Measurements from ENCODE around the gene USP47.

Gene USP47

DNA sequence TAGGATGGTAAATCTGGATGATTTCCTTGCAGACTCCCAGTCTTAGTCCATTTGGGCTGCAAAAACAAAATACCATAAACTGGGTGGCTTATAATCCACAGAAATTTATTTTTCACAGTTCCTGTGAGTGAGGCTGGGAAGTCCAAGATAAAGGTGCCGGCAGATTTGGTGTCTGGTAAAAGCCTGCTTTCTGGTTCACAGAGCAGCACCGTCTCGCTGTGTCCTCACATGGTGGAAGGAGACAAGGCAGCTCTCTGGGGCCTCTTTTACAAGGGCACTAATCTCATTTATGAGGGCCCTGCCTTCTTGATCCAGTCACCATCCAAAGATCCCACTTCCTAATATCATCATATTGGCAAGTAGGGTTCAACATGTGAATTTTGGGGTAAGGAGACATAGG lies 8.9 kb downstream of the USP47 start:
- DNase-seq, result no peak
- Histone ChIP-seq H3K27ac (no peak overlapping the region), H3K4me3 (ENCODE audit: low read depth, low read length) (no peak overlapping the region), H3K36me3 (peaks cover 2% of the 10 kb centered on the region; the same call in 1 of the 2 replicates), H3K9me3 (ENCODE audit: severe bottlenecking) (no peaks in the 10 kb centered on the region), H3K27me3 (ENCODE audit: insufficient read depth, low read depth, severe bottlenecking) (no peaks in the 10 kb centered on the region)
- TF ChIP-seq, protein P1, sequence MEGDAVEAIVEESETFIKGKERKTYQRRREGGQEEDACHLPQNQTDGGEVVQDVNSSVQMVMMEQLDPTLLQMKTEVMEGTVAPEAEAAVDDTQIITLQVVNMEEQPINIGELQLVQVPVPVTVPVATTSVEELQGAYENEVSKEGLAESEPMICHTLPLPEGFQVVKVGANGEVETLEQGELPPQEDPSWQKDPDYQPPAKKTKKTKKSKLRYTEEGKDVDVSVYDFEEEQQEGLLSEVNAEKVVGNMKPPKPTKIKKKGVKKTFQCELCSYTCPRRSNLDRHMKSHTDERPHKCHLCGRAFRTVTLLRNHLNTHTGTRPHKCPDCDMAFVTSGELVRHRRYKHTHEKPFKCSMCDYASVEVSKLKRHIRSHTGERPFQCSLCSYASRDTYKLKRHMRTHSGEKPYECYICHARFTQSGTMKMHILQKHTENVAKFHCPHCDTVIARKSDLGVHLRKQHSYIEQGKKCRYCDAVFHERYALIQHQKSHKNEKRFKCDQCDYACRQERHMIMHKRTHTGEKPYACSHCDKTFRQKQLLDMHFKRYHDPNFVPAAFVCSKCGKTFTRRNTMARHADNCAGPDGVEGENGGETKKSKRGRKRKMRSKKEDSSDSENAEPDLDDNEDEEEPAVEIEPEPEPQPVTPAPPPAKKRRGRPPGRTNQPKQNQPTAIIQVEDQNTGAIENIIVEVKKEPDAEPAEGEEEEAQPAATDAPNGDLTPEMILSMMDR (IDR thresholded peaks at IDR 0.05; ENCODE audit: low read depth, low read length), result no peak

DNA sequence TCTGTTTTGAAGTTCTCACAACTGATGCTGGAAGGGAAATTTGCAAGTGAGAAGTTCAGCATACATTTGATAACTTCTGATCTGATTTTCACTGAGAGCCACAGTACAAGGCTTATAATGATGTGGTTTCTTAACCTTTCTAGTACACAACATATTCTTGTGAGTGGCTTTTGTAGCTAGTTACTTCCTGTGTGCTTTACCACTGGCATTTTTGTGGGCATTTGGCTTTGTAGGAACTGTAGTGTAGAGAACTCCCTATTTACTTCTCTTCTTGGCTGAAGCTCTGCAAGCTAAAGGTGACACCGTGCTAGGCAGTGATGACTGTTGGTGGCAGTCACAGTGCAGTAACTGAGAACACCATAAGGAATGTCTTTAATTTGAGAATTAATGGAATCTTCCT lies 14.9 kb downstream of the USP47 start:
- no peaks in the 10 kb centered on the region for H3K36me3 ChIP-seq
- TF ChIP-seq, protein P1 (IDR thresholded peaks at IDR 0.05; ENCODE audit: low read depth, low read length), result no peak
- DNase-seq, result no peak
- no peaks in the 10 kb centered on the region for H3K9me3 ChIP-seq (ENCODE audit: severe bottlenecking)
- no peaks in the 10 kb centered on the region for H3K27me3 ChIP-seq (ENCODE audit: insufficient read depth, low read depth, severe bottlenecking)
- H3K4me3 ChIP-seq (ENCODE audit: low read depth, low read length), result no peak overlapping the region
- H3K27ac ChIP-seq, result no peak overlapping the region

DNA sequence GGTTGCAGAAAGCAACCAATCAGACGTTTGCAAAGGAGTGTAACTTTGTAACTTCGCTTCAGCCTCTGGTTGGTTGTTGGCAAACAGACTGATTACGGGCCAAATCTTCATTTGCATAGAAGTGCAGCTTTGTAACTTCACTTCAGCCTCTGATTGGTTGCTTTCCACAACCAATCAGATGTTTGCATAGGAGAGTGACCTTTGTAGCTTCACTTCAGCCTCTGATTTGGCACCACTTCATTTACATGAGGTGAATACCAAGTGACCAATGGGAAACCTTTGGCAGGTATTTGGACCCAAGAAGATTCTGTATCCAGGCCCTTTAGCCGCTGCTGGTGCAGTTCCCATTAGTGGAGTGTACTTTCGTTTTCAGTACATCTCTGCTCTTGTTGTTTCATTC lies 16.0 kb downstream of the USP47 start:
- H3K27ac ChIP-seq, result no peak overlapping the region
- no peaks in the 10 kb centered on the region for H3K9me3 ChIP-seq (ENCODE audit: severe bottlenecking)
- no peaks in the 10 kb centered on the region for H3K36me3 ChIP-seq
- H3K27me3 ChIP-seq (ENCODE audit: insufficient read depth, low read depth, severe bottlenecking), result no peaks in the 10 kb centered on the region
- H3K4me3 ChIP-seq (ENCODE audit: low read depth, low read length), result no peak overlapping the region
- DNase-seq, result no peak
- TF ChIP-seq, protein P1 (IDR thresholded peaks at IDR 0.05; ENCODE audit: low read depth, low read length), result no peak

DNA sequence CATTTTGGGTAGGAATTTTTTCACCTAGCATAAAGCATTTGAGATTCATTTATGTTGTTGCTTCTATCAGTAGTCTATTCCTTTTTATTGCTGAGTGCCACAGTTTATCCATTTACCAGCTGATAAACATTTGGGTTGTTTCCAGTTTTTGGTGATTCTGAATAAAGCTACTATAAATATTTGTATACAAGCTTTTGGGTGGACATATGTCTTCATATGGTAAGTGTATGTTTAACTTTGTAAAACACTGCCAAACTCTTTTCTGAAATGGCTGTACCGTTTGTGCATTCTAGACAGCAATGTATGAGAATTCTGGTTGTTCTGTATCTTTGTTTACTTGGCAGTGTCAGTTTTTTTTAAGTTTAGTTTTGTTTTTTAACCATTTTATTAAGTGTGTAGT lies 16.9 kb downstream of the USP47 start:
- Histone ChIP-seq H3K36me3 (no peaks in the 10 kb centered on the region), H3K27ac (no peak overlapping the region), H3K27me3 (ENCODE audit: insufficient read depth, low read depth, severe bottlenecking) (no peaks in the 10 kb centered on the region), H3K4me3 (ENCODE audit: low read depth, low read length) (no peak overlapping the region), H3K9me3 (ENCODE audit: severe bottlenecking) (no peaks in the 10 kb centered on the region)
- TF ChIP-seq, protein P1 (IDR thresholded peaks at IDR 0.05; ENCODE audit: low read depth, low read length), result no peak
- DNase-seq, result no peak

DNA sequence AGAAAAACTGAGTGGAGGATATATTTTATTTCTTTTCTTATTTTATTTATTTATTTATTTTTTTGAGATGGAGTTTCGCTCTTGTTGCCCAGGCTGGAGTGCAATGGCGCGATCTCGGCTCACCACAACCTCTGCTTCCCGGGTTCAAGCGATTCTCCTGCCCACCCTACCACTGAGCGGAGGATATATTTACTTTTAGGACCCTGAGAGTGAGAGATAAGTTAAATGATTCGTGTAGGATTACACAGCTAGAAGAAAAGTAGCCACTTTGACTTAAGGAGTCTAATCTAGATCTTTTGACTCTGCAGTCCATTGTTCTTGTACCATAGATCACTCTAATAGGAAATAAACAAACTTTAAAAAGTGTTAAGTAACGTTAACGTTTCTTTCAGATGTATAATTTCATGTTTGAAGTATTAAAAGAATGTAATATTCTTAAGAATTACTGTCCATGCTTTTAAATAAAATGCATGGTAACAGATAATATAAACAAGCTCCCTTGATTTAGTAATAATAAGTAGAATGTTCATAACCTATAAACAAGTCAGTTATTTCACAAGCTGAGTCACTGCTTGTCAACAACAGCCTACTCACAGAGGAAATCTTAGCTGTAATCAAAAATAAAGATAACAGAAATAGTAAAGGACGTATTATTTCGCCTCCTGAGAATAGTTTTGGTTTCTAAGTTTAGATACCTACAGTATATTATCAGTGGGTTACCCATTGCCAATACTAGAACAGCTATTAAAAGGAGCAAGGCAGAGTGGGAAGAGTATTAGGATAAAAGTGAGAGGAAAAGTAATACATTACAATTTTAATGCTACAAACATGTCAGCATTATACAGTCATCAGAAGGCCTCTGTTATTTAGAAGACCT lies 18.6 kb downstream of the USP47 start:
- Histone ChIP-seq H3K27me3 (ENCODE audit: insufficient read depth, low read depth, severe bottlenecking) (no peaks in the 10 kb centered on the region), H3K4me3 (ENCODE audit: low read depth, low read length) (no peak overlapping the region), H3K9me3 (ENCODE audit: severe bottlenecking) (no peaks in the 10 kb centered on the region), H3K27ac (no peak overlapping the region), H3K36me3 (no peaks in the 10 kb centered on the region)
- no peak for DNase-seq
- TF ChIP-seq, protein P1 (IDR thresholded peaks at IDR 0.05; ENCODE audit: low read depth, low read length), result no peak

DNA sequence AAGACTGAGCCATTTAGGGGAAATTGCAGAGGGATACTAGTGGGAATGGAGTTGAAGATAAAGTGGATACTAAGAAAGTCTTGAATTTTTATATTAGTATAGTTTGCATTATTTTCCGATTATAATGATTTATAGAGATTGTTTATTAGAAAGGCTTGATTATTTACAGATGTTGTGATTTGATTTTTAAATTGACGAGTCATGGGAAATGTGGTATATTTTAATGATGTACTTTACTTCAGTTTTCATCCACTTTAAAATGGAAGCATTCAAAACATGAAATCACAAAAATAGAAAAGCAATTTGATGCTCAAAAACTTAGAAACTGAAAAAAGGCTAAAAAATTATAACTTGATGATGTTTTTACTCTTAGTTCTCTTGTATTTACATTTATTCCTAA lies 21.2 kb downstream of the USP47 start:
- H3K36me3 ChIP-seq, result no peaks in the 10 kb centered on the region
- DNase-seq, result no peak
- TF ChIP-seq, protein P1 (IDR thresholded peaks at IDR 0.05; ENCODE audit: low read depth, low read length), result no peak
- no peak overlapping the region for H3K4me3 ChIP-seq (ENCODE audit: low read depth, low read length)
- H3K9me3 ChIP-seq (ENCODE audit: severe bottlenecking), result no peaks in the 10 kb centered on the region
- H3K27me3 ChIP-seq (ENCODE audit: insufficient read depth, low read depth, severe bottlenecking), result no peaks in the 10 kb centered on the region
- H3K27ac ChIP-seq, result no peak overlapping the region

All from WERI-Rb-1 (cell line).